ENCODE data around the gene PZP. TPM values are rescaled to one million over a fixed set of nuclear protein-coding genes. Genes with fewer than 3 reads are reported as not detected.

Gene PZP
- total and polyA plus RNA-seq, 2 experiments from 2014 or later = 0.92 TPM; not detected in 1

GRCh38 chr12:9143929-9144729 lies 64.1 kb downstream of the PZP start (continued):
- no peak for TF ChIP-seq REST (IDR thresholded peaks at IDR 0.05; ENCODE audit: unreplicated experiment)
- TF ChIP-seq, protein P1, sequence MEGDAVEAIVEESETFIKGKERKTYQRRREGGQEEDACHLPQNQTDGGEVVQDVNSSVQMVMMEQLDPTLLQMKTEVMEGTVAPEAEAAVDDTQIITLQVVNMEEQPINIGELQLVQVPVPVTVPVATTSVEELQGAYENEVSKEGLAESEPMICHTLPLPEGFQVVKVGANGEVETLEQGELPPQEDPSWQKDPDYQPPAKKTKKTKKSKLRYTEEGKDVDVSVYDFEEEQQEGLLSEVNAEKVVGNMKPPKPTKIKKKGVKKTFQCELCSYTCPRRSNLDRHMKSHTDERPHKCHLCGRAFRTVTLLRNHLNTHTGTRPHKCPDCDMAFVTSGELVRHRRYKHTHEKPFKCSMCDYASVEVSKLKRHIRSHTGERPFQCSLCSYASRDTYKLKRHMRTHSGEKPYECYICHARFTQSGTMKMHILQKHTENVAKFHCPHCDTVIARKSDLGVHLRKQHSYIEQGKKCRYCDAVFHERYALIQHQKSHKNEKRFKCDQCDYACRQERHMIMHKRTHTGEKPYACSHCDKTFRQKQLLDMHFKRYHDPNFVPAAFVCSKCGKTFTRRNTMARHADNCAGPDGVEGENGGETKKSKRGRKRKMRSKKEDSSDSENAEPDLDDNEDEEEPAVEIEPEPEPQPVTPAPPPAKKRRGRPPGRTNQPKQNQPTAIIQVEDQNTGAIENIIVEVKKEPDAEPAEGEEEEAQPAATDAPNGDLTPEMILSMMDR (conservative IDR thresholded peaks at IDR 0.05; ENCODE audit: low read depth in 2 of 2) = no peak
- no peak for TF ChIP-seq NANOG (IDR thresholded peaks at IDR 0.05; ENCODE audit: borderline replicate concordance)

DNA sequence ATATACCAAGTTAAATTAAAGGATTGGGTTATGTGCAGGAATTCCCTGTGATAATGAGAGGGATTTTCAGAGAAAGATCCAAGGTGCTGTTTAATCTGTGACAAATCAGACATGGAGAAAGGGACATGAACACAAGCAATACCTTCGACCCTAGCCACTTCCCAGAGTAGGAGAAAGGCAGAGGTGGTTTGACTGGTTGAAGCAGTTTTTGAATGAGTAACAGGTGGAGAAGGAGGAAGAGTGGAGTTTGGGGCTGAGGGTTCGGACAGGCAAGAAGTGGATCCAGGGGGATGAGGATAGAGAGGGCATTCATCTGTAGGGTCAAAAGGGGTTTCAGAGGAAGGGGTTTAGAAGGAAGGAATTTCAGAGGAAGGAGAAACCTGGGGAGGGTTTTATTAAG lies 65.1 kb downstream of the PZP start:
- H2AFZ ChIP-seq = no peak overlapping the region
- H3K4me3 ChIP-seq = no peak overlapping the region
- H3K4me1 Mint-ChIP-seq = no peaks in the 10 kb centered on the region
- no peaks in the 10 kb centered on the region for H3F3A ChIP-seq (replicated peaks; ENCODE audit: low read depth)
- H3K27me3 Mint-ChIP-seq (ENCODE audit: insufficient read depth, low read depth, poor library complexity) = peaks cover 6% of the 10 kb centered on the region
- H3K36me3 Mint-ChIP-seq (ENCODE audit: low read depth) = peaks cover 38% of the 10 kb centered on the region
- H3K9me3 Mint-ChIP-seq = peaks cover 68% of the 10 kb centered on the region
- H3K4me1 ChIP-seq (ENCODE audit: insufficient read depth) = no peaks in the 10 kb centered on the region
- H3K4me3 Mint-ChIP-seq = no peak overlapping the region
- H3K79me2 ChIP-seq (replicated peaks; ENCODE audit: insufficient read depth) = no peaks in the 10 kb centered on the region
- no peak for ATAC-seq
- H3K9me2 ChIP-seq (ENCODE audit: insufficient read depth) = no peaks in the 10 kb centered on the region
- H3K27ac Mint-ChIP-seq = no peak overlapping the region
- H3K4me2 ChIP-seq = no peak overlapping the region
- H4K20me1 ChIP-seq (replicated peaks; ENCODE audit: insufficient read depth) = no peaks in the 10 kb centered on the region
- no peaks in the 10 kb centered on the region; the same call in 1 of the 2 replicates for H3K36me3 ChIP-seq (ENCODE audit: insufficient read depth)
- H3K27me3 ChIP-seq (ENCODE audit: insufficient read depth) = no peaks in the 10 kb centered on the region
- H3K27ac ChIP-seq (ENCODE audit: low read depth) = no peak overlapping the region
- DNase-seq (ENCODE audit: low spot score) = no peak
- TF ChIP-seq EZH2 (IDR thresholded peaks at IDR 0.05; ENCODE audit: low read depth, unreplicated experiment) (no peak), REST (IDR thresholded peaks at IDR 0.05; ENCODE audit: unreplicated experiment) (no peak), CREB1 (CRISPR knock-in tag; IDR thresholded peaks at IDR 0.05; ENCODE audit: low read depth) (no peak)
- TF ChIP-seq, protein P2, sequence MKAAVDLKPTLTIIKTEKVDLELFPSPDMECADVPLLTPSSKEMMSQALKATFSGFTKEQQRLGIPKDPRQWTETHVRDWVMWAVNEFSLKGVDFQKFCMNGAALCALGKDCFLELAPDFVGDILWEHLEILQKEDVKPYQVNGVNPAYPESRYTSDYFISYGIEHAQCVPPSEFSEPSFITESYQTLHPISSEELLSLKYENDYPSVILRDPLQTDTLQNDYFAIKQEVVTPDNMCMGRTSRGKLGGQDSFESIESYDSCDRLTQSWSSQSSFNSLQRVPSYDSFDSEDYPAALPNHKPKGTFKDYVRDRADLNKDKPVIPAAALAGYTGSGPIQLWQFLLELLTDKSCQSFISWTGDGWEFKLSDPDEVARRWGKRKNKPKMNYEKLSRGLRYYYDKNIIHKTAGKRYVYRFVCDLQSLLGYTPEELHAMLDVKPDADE (IDR thresholded peaks at IDR 0.05) = no peak

All from GM23338 (cell line).